Activated CD4-positive, alpha-beta T cell treated with anti-CD3 and anti-CD28 coated beads for 24 hours (primary cell): ENCODE results near the gene CD19.
"Not testable (repeated sequence)": the region's sequence is repeated elsewhere in the genome, so short reads cannot be mapped to it uniquely, and the experiment has no call there.

Source experiments
- DNase-seq, 2 donors: peaks; one replicate each; pipeline ENCODE4 v3.0.0-alpha.2; 2020; ENCODE audit warnings: low read depth in 2 of 2

Gene CD19

GRCh38 chr16:28935924-28936783 lies 4.4 kb downstream of the CD19 start:
- DNase-seq, result peak; percentile 76 to 82

GRCh38 chr16:28936784-28937155 lies 5.0 kb downstream of the CD19 start:
- no peak for DNase-seq

- DNase-seq, result no peak
Measured at GRCh38 chr16:28937222-28937876, 5.6 kb downstream of the CD19 start.

GRCh38 chr16:28938721-28939120 lies 7.0 kb downstream of the CD19 start:
- no peak for DNase-seq

- DNase-seq, result not testable (repeated sequence)
Measured at GRCh38 chr16:28939825-28940224, 8.1 kb downstream of the CD19 start.

GRCh38 chr16:28943281-28943680 lies 11.5 kb downstream of the CD19 start:
- DNase-seq, result no peak

GRCh38 chr16:28946681-28947080 lies 14.9 kb downstream of the CD19 start:
- no peak for DNase-seq

- peak; percentile 99 to 100 for DNase-seq
Measured at GRCh38 chr16:28950648-28951409, 19.1 kb downstream of the CD19 start, which contains the start of gene NFATC2IP. NFATC2IP (plus strand) TSS chr16:28950937; CDS start chr16:28951012, 75 bp downstream.

- no peak for DNase-seq
Measured at GRCh38 chr16:28951410-28951943, 19.7 kb downstream of the CD19 start.

- no peak for DNase-seq
Measured at GRCh38 chr16:28958216-28958615, 26.4 kb downstream of the CD19 start.

GRCh38 chr16:28958836-28959235 lies 27.1 kb downstream of the CD19 start:
- no peak for DNase-seq

GRCh38 chr16:28964072-28964471 lies 32.3 kb downstream of the CD19 start:
- no peak for DNase-seq

GRCh38 chr16:28964496-28964895 lies 32.7 kb downstream of the CD19 start:
- DNase-seq, result no peak

GRCh38 chr16:28967156-28967555 lies 35.4 kb downstream of the CD19 start:
- DNase-seq, result no peak

GRCh38 chr16:28969696-28970095 lies 37.9 kb downstream of the CD19 start:
- DNase-seq, result not testable (repeated sequence)

GRCh38 chr16:28974007-28974436 lies 42.3 kb downstream of the CD19 start:
- peak in 1 of 2 donors; percentile 15 for DNase-seq

- peak; percentile 88 to 90 for DNase-seq
Measured at GRCh38 chr16:28974437-28975157, 42.8 kb downstream of the CD19 start, which contains the start of gene SPNS1. SPNS1 (plus strand) TSS chr16:28974778; CDS start chr16:28975152, 374 bp downstream.

GRCh38 chr16:28975158-28975599 lies 43.4 kb downstream of the CD19 start:
- no peak for DNase-seq

- no peak for DNase-seq
Measured at GRCh38 chr16:28977703-28978662, 46.2 kb downstream of the CD19 start.

- DNase-seq, result not testable (repeated sequence)
Measured at GRCh38 chr16:28980330-28980729, 48.6 kb downstream of the CD19 start.
